AG10803 (cell line): ENCODE results near the gene FBN1.

ENCODE experiments used
- DNase-seq: peaks from one replicate; pipeline ENCODE4 v3.0.0; 2010; ENCODE audit warnings: low read depth
- H3K4me3 ChIP-seq: 2 replicates; pipeline ENCODE4 v1.5.1; 2011; ENCODE audit warnings: mild to moderate bottlenecking, low read length, control low read depth
- CTCF ChIP-seq: conservative IDR thresholded peaks from 2 replicates; pipeline ENCODE4 v1.5.1; 2011; ENCODE audit warnings: mild to moderate bottlenecking, low read length, control low read depth, inconsistent platforms

FBN1 gene

GRCh38 chr15:48414015-48414414 lies 231.5 kb downstream of the FBN1 start:
- H3K4me3 ChIP-seq = no peak overlapping the region
- no peak for TF ChIP-seq CTCF
- DNase-seq = peak; percentile 98

- TF ChIP-seq CTCF = no peak
- DNase-seq = peak; percentile 96
- H3K4me3 ChIP-seq = no peak overlapping the region
Observed at GRCh38 chr15:48413304-48413703, 232.2 kb downstream of the FBN1 start.

GRCh38 chr15:48411971-48412591 lies 233.4 kb downstream of the FBN1 start:
- no peak overlapping the region for H3K4me3 ChIP-seq
- DNase-seq = peak; percentile 98
- TF ChIP-seq CTCF = no peak

GRCh38 chr15:48409623-48410022 lies 235.9 kb downstream of the FBN1 start:
- TF ChIP-seq CTCF = no peak
- no peak overlapping the region for H3K4me3 ChIP-seq
- no peak for DNase-seq

GRCh38 chr15:48408327-48408726 lies 237.2 kb downstream of the FBN1 start:
- H3K4me3 ChIP-seq = no peak overlapping the region
- DNase-seq = peak; percentile 82
- no peak for TF ChIP-seq CTCF

- no peak for TF ChIP-seq CTCF
- no peak for DNase-seq
- H3K4me3 ChIP-seq = no peak overlapping the region
Observed at GRCh38 chr15:48407646-48408045, 237.9 kb downstream of the FBN1 start.

GRCh38 chr15:48406911-48407310 lies 238.6 kb downstream of the FBN1 start:
- no peak overlapping the region for H3K4me3 ChIP-seq
- DNase-seq = no peak
- TF ChIP-seq CTCF = peak; percentile 28
